ENCODE measurements around the gene SNX32.

DNA sequence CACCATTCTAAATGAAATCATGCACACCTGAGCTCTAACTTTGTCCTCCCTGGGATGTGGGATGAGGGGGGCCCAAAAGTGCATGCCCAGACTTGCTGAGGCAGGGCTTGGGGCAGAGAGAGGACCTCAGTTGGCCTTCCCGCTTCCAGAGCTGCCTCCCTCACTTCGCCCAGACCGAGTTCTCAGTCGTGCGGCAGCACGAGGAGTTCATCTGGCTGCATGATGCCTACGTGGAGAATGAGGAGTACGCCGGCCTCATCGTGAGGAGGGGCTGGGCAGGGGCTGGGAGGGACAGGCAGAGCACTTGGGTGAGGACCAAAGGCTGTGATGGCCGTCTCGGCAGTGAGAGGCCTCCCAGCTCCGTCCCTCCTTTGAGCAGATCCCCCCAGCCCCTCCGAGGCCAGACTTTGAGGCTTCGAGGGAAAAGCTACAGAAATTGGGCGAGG is 16.0 kb downstream of the SNX32 start:
- TF ChIP-seq CTCF (optimal IDR thresholded peaks at IDR 0.05 in 1 of 3, IDR thresholded peaks at IDR 0.05 in 1 of 3, conservative IDR thresholded peaks at IDR 0.05 in 1 of 3; ENCODE audit: extremely low read depth in 1 of 3, insufficient read depth in 2 of 3, low read length in 3 of 3) (no peak), EZH2 (IDR thresholded peaks at IDR 0.05; ENCODE audit: low read length) (no peak)

All from keratinocyte (primary cell).